HG02884 (cell line): ENCODE data around the gene CD244.
A peak's percentile ranks its signal among the peaks of the same experiment; 100 is the strongest.

Experiments
- ATAC-seq: cut with Tn5 transposase; IDR thresholded peaks from one replicate; pipeline ENCODE4 v1.9.1; 2021; ENCODE audit warnings: mild to moderate bottlenecking, moderate library complexity; ENCODE audit not compliant: unreplicated experiment

The CD244 gene

GRCh38 chr1:160814856-160815255 is 47.8 kb downstream of the CD244 start:
- ATAC-seq = no peak

GRCh38 chr1:160814316-160814715 is 48.4 kb downstream of the CD244 start:
- no peak for ATAC-seq

DNA sequence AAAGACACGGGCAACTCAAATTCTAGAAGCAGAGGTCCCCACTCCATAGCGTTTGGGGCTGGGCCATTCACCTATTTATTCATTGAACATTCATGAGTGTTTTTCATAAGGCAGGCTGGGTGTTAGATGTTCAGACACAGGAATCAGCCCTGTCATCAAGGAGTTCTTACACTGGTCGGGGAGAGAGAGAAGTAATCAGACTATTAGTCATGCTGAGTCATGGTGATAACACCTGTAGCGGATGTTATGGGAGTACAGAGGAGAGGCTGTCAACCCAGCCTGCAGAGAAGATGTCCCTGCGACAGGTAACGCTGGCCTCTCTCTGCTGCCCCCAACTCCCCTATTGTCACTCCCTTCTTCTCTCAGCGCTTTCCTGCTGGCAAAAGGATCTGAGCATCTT is 49.5 kb downstream of the CD244 start:
- ATAC-seq = no peak

GRCh38 chr1:160811147-160811546 is 51.5 kb downstream of the CD244 start:
- no peak for ATAC-seq

DNA sequence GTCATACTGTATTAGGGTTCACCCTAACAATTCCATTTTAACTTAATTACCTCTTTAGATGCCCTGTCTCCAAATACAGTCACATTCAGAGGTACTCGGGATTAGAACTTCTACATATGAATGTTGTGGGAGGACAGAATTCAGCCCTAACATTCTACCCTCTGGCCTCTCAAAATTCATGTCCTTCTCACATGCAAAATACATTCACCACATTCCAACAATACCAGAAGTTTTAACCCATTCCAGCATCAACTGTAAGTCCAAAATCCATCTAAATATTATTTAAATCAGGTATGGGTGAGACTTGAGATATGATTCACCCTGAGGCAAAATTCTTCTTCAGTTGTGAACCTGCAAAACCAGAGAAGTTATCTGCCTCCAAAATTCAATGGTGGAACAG is 52.2 kb downstream of the CD244 start:
- ATAC-seq = no peak

GRCh38 chr1:160808289-160808688 is 54.4 kb downstream of the CD244 start:
- ATAC-seq = no peak

DNA sequence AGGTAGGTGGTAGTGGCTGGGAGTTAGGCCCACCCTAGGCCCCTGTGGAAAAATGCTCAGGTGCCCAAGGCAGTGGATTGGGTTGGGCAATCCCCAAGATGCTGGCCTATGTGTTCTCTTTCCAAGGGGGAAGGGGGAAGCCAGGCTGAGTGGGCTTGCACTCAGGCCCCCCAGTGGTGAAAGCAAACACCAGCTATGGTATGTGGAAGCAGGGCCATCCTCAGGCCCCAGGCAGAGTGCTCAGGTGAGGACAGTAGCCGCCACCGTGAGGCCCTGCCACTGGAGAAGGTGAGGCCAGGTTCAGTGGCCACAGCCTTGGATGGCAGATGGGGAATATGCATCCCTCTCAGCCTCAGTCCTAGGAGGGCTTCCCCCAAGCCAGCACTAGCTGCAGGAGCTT is 54.9 kb downstream of the CD244 start:
- no peak for ATAC-seq

DNA sequence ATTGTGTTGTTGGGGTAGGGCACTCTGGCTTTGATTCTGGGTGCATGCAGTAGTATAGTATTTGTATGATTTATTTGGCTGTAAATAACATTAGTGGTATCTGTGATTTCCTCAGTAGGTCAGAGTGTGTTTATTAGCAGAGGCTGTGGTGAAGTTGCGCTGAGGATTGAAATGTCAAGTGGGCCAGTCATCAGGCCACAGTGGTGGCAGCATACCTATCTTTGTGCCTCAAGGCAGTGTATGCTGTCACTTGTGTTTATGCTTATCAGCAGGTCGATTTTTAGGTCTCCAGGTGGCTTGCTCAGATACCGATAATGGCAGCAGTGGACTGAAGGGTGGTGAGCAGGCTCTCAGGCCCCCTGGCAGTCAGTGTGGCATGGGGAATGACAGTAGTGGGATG is 55.4 kb downstream of the CD244 start:
- no peak for ATAC-seq

GRCh38 chr1:160806784-160807183 is 55.9 kb downstream of the CD244 start:
- ATAC-seq = no peak

- no peak for ATAC-seq
These were observed 56.5 kb downstream of the CD244 start for GRCh38 chr1:160806109-160806665.

DNA sequence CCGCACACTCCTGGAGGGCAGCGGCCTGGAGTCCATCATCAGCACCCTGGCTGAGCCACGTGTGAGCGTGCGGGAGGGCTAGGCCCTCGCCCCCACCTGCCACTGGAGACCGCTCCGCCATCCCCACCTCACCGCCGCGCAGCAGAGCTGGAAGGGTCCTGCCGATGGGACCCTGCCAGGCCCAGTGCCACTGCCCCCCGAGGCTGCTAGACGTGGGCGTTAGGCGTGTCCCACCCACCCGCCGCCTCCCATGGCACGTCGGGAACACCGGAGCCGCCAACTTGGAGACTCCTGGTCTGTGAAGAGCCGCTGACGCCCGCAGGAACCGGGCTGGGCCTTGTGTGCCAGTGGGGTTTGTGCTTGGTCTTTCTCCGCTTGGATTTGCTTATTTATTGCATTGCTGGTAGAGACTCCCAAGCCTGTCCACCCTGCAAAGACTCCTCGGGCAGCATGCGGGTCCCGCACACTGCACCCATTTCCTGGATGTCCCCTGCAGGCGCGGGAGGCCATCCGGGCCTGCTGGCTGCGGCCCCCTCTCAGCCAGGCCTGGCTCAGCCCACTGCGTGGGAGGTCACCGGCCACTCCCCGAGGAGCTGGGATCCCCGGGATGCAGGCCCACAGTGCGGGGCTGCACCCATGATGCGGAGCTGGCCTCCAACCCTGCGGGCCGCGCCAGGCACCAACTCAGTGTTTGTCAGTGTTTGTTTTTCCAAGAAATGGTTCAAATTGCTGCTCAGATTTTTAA is 60.7 kb downstream of the CD244 start:
- ATAC-seq = no peak

DNA sequence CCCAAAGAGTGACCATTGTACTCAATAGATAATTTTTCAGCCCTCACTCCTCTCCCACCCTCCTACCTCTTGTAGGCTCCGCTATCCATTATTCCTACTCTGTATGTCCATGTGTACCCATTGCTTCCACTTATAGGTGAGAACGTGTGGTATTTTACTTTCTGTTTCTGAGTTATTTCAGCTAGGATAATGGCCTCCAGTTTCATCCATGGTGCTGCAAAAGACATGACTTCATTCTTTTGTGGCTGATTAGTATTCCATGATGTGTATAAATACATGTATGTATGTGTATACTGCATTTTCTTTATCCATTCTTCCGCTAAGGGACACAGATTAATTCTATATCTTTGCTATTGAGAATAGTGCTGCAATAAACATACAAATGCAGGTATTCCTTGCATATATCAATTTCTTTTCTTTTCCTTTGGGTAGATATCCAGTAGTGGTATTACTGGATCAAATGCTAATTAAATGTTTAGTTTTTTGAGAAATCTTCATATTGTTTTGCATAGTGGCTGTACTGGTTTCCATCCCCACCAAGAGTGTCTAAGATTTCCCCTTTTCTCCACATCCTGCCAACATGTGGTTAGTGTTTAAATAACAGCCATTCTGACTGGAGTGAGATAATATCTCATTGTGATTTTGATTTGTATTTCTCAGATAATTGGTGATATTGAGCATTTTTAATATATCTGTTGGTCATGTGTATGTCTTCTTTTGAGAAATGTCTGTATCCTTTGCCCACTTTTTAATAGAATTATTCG is 61.9 kb downstream of the CD244 start:
- no peak for ATAC-seq

DNA sequence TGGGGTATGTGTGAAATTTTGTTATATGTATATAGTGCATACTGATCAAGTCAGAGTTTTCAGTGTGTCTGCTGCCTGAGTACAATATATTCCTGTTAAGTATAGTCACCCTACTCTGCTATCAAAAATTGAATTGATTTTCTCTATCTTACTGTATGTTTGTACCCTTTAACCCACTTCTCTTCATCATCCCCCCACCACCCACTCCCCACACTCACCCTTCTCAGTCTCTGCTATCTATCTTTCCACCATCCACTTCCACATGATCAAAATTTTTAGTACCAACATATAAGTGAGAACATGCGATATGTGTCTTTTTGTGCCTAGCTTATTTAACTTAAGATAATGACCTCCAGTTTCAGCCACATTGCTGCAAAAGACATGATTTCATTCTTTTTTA is 62.5 kb downstream of the CD244 start:
- ATAC-seq = no peak

DNA sequence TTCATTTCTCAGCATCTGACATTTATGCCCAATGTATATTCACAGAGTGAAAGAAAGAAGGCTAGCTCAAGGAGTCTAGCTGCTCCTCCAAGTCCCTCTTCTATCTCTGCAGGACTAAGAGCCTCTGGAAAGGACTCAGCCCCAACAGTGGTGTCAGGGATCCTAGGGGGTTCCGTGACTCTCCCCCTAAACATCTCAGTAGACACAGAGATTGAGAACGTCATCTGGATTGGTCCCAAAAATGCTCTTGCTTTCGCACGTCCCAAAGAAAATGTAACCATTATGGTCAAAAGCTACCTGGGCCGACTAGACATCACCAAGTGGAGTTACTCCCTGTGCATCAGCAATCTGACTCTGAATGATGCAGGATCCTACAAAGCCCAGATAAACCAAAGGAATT is 63.0 kb downstream of the CD244 start:
- ATAC-seq = no peak

GRCh38 chr1:160798439-160798838 is 64.2 kb downstream of the CD244 start:
- ATAC-seq = no peak

GRCh38 chr1:160797861-160798273 is 64.8 kb downstream of the CD244 start:
- ATAC-seq = no peak

DNA sequence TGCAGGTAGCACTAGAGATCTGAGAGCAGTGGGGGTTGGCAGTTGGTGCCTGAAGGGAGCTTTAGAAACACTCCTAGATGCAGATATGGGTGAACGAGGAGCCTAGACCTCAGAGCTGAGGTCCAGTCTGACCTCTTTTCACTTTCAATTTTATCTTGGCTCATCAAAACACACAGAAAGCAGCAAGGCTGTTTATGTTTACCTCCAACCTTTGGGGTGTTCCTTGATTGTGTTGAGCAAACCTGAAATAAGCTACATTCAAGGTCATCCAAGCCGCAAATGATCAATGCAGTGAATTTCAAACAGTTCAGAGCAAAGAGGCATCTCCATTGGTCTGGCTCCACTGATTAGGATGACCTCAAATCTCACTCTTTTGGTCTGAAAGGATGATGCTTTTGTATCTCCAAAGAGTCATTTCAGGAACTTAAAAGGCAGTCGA is 65.4 kb downstream of the CD244 start:
- no peak for ATAC-seq

DNA sequence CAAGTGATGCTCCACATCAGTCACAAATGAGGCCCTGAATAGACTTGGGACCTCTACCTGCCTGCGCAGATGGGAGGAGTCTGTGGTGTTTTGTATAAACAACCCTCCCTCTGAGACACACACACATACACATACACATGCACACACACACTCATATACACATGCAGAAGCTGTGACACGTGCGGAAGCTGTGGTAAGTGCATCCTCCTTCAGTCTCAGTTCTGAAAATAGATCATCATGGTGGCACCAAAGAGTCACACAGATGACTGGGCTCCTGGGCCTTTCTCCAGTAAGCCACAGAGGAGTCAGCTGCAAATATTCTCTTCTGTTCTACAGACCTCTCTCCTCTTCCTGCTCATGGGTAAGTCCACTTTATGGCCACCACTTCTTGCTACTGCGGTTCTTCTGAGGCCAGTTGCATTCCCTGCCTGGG is 66.7 kb downstream of the CD244 start, which contains the start of gene LY9:
TSS of gene LY9 (plus strand) at position 224 of the 433 bp plus-strand sequence. CDS start at position 238, 14 bp downstream.
- peak; percentile 69 for ATAC-seq

- no peak for ATAC-seq
These were observed 68.3 kb downstream of the CD244 start for GRCh38 chr1:160794376-160794775.

DNA sequence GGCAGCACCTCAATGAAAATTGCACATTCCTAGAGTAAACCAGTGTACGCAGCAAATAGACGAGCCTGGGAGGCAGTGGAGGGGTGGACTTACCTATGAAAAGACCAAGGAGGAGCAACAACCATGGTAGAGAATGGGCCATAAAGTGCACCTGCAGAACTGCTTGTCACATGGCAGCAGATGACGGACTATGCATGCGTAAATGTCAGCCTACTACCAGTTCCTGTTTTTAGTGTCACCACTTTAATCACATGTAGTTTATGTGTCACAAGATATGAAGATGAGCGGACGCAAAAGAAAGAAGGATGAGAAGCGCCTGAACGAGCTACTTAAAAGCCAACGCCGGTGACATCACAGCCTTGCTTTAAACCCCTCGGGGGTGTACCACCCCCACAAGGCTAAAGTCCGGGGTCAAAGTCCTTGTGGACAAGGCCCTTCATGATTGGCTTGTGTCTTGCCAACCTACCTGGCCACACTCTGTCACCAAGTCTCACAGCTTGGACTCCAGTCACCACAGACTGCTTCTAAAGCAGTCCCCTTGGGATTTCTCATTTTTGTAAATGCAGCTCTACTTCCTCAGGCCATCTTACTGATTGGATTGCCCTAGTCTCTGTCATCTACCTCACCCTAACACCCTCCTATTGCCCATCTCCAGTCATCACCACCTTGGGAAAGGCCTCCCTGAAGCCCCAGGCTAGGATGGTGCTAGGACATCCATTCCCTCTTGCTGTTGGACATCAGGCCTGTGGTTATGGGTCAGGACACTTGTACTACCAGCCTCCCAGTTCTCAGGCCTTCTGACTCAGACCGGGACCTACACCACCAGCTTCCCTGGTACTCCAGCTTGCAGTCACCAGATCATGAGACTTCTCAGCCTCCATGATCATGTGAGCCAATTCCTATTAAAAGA is 72.7 kb downstream of the CD244 start:
- ATAC-seq = peak; percentile 92
